HG03520 (cell line): Measurements from ENCODE around the gene HCK.

Source experiments
- ATAC-seq: cut with Tn5 transposase; IDR thresholded peaks from one replicate; pipeline ENCODE4 v1.9.1; 2021; ENCODE audit warnings: mild to moderate bottlenecking, moderate library complexity; ENCODE audit not compliant: unreplicated experiment

The HCK gene

GRCh38 chr20:32124916-32125454, 72.9 kb downstream of the HCK start:
- ATAC-seq = no peak

GRCh38 chr20:32125506-32125905, 73.5 kb downstream of the HCK start:
- ATAC-seq = no peak

GRCh38 chr20:32126919-32127318, 74.9 kb downstream of the HCK start:
- no peak for ATAC-seq

- no peak for ATAC-seq
Observed at GRCh38 chr20:32127347-32127746, 75.3 kb downstream of the HCK start.

GRCh38 chr20:32128167-32128566, 76.1 kb downstream of the HCK start:
- ATAC-seq = no peak

GRCh38 chr20:32129863-32130262, 77.8 kb downstream of the HCK start:
- ATAC-seq = no peak

GRCh38 chr20:32130352-32130751, 78.3 kb downstream of the HCK start:
- no peak for ATAC-seq

- no peak for ATAC-seq
Observed at GRCh38 chr20:32130965-32131364, 78.9 kb downstream of the HCK start.

GRCh38 chr20:32132911-32133549, 81.0 kb downstream of the HCK start:
- ATAC-seq = peak; percentile 90

GRCh38 chr20:32134026-32134425, 82.0 kb downstream of the HCK start:
- no peak for ATAC-seq

GRCh38 chr20:32135983-32136515, 84.0 kb downstream of the HCK start:
- no peak for ATAC-seq

GRCh38 chr20:32138921-32139320, 86.9 kb downstream of the HCK start:
- ATAC-seq = no peak

- no peak for ATAC-seq
Observed at GRCh38 chr20:32139947-32140346, 87.9 kb downstream of the HCK start.

- ATAC-seq = no peak
Observed at GRCh38 chr20:32140603-32141002, 88.6 kb downstream of the HCK start.

- ATAC-seq = no peak
Observed at GRCh38 chr20:32141465-32141980, 89.5 kb downstream of the HCK start.

GRCh38 chr20:32142088-32142487, 90.0 kb downstream of the HCK start:
- no peak for ATAC-seq

GRCh38 chr20:32142991-32143390, 90.9 kb downstream of the HCK start:
- no peak for ATAC-seq

- no peak for ATAC-seq
Observed at GRCh38 chr20:32144898-32145662, 93.0 kb downstream of the HCK start.

GRCh38 chr20:32149566-32150170, 97.6 kb downstream of the HCK start:
- no peak for ATAC-seq

- no peak for ATAC-seq
Observed at GRCh38 chr20:32150291-32150848, 98.3 kb downstream of the HCK start.
